SK-N-SH (cell line): ENCODE measurements around the gene MLIP.

ENCODE experiments used
- FOXM1 ChIP-seq: IDR thresholded peaks from 2 replicates; pipeline ENCODE4 v1.4.0; 2012; ENCODE audit warnings: low read depth, mild to moderate bottlenecking
- GATA2 ChIP-seq: sonication (generic); formaldehyde crosslinking; IDR thresholded peaks from 2 replicates; pipeline ENCODE4 v1.5.0; 2020; ENCODE audit warnings: mild to moderate bottlenecking, missing genetic modification reagents
- JUND ChIP-seq: IDR thresholded peaks from 2 replicates; pipeline ENCODE4 v1.4.0; 2012
- POLR2AphosphoS5 ChIP-seq: IDR thresholded peaks from 2 replicates; pipeline ENCODE4 v1.6.1; 2012; ENCODE audit warnings: low read depth, low read length
- TCF12 ChIP-seq: IDR thresholded peaks from 2 replicates; pipeline ENCODE4 v1.4.0; 2012
- TF ChIP-seq, protein P1 (sequence below): fragments of 200-600 bp; sonication (generic); IDR thresholded peaks from 2 replicates; pipeline ENCODE4 v1.6.1; 2017; ENCODE audit warnings: antibody characterized with exemption, mild to moderate bottlenecking, moderate library complexity
- TF ChIP-seq, protein P2 (sequence below): IDR thresholded peaks from 2 replicates; pipeline ENCODE4 v1.4.0; 2012; ENCODE audit warnings: low read depth
- TF ChIP-seq, protein P3 (sequence below): IDR thresholded peaks from 2 replicates; pipeline ENCODE4; 2012

DNA sequence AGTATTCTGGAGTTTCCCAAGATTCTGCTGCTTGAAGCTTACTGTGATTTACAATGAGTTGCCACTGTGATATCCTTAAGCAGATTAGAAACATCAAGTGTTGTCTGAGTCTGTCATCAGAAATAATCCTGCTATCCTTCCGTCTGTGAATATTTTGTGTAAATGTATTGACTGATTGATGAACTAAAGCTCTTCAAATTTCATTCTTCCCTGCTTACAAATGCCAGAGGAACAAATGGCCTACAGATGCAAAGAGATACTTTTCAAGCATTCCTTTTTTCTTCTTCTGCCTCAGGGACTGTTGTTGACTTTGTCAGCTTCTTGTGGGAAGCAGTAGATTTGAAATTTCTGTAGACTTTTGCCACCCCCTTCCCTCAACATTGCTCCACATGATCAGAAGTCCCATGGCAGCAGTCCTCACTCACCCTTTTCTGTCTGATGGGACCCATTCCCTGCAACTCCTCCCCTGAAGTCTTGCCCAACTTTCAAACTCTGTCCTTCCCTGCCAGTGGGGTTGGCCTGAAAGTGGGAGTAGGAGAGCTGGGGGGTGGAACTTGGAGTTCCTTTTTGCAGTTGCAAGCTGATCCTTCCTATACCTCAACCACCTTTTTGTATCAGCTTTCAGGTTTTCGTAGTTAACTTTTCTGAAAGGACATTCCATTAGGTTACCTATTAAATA lies 38.5 kb upstream of the MLIP start:
- TF ChIP-seq, protein P1, sequence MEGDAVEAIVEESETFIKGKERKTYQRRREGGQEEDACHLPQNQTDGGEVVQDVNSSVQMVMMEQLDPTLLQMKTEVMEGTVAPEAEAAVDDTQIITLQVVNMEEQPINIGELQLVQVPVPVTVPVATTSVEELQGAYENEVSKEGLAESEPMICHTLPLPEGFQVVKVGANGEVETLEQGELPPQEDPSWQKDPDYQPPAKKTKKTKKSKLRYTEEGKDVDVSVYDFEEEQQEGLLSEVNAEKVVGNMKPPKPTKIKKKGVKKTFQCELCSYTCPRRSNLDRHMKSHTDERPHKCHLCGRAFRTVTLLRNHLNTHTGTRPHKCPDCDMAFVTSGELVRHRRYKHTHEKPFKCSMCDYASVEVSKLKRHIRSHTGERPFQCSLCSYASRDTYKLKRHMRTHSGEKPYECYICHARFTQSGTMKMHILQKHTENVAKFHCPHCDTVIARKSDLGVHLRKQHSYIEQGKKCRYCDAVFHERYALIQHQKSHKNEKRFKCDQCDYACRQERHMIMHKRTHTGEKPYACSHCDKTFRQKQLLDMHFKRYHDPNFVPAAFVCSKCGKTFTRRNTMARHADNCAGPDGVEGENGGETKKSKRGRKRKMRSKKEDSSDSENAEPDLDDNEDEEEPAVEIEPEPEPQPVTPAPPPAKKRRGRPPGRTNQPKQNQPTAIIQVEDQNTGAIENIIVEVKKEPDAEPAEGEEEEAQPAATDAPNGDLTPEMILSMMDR: no peak
- no peak for TF ChIP-seq POLR2AphosphoS5
- TF ChIP-seq, protein P2, sequence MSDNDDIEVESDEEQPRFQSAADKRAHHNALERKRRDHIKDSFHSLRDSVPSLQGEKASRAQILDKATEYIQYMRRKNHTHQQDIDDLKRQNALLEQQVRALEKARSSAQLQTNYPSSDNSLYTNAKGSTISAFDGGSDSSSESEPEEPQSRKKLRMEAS: no peak
- TF ChIP-seq JUND: no peak
- TF ChIP-seq FOXM1: no peak
- TF ChIP-seq TCF12: no peak
- TF ChIP-seq, protein P3, sequence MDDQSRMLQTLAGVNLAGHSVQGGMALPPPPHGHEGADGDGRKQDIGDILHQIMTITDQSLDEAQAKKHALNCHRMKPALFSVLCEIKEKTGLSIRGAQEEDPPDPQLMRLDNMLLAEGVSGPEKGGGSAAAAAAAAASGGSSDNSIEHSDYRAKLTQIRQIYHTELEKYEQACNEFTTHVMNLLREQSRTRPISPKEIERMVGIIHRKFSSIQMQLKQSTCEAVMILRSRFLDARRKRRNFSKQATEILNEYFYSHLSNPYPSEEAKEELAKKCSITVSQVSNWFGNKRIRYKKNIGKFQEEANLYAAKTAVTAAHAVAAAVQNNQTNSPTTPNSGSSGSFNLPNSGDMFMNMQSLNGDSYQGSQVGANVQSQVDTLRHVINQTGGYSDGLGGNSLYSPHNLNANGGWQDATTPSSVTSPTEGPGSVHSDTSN: no peak
- no peak for TF ChIP-seq GATA2
